GM18873 (cell line): ENCODE measurements around the gene RELN.

Experiments
- ATAC-seq: cut with Tn5 transposase; IDR thresholded peaks from one replicate; pipeline ENCODE4 v1.9.1; 2021; ENCODE audit warnings: mild to moderate bottlenecking, moderate library complexity, moderate number of reproducible peaks; ENCODE audit not compliant: unreplicated experiment, low FRiP score

Gene RELN

DNA sequence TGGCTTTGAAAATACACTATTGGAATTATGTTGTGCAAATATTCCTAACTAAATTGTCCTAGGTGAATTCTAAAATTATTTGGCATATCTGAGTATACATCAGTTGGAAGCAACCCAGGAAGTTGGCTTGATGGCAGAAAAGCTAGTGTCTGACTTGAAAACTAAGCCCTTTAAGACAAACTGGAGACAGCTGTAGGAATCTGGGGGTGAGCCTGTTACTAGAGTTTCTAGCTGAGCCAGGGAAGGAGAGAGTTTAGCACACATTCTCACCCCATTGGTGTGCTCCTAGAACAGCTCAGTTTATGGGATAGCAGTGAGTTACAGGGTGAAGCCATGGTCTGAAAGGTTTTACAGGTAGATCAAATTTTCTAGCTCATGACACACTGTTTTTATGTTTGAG lies 333.2 kb downstream of the RELN start:
- ATAC-seq, result no peak

GRCh38 chr7:103651593-103652377 lies 337.7 kb downstream of the RELN start:
- no peak for ATAC-seq

DNA sequence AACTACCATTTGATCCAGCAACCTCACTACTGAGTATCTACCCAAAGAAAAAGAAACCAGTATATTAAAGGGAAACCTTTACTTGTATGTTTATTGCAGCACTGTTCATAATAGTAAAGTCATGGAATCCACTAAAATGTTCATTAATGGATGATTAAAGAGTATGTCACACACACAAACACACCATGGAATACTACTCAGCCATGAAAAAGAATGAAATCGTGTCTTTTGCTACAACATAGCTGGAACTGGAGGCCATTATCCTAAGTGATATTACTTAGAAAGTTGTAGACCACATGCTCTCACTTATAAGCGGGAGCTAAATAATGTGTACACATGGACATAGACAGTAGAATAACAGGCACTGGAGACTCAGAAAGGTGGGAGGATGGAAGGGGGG lies 340.4 kb downstream of the RELN start:
- ATAC-seq, result no peak

- no peak for ATAC-seq
Measured at GRCh38 chr7:103648135-103648534, 341.3 kb downstream of the RELN start.

- no peak for ATAC-seq
Measured at GRCh38 chr7:103644319-103644718, 345.1 kb downstream of the RELN start.

GRCh38 chr7:103640031-103640779 lies 349.3 kb downstream of the RELN start:
- no peak for ATAC-seq

- ATAC-seq, result no peak
Measured at GRCh38 chr7:103637726-103638125, 351.7 kb downstream of the RELN start.

DNA sequence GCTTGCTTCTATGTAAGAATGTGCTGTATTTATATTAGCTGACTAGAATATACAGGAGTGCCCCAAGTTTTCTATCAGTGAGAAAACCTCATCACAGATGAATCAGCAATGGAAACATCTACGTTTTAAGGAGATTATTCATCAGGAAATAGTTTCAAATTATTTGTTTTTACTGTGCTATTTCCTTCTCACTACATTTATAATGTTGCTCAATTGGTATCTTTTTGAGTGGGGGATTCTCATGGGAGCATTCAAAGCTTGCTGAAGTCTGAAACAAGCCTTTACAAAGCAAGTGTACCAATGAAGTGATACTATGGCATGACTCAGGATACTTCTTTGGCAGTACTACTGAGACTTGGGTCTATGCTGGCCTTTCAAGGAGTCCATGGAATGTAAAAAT lies 352.4 kb downstream of the RELN start:
- ATAC-seq, result no peak

DNA sequence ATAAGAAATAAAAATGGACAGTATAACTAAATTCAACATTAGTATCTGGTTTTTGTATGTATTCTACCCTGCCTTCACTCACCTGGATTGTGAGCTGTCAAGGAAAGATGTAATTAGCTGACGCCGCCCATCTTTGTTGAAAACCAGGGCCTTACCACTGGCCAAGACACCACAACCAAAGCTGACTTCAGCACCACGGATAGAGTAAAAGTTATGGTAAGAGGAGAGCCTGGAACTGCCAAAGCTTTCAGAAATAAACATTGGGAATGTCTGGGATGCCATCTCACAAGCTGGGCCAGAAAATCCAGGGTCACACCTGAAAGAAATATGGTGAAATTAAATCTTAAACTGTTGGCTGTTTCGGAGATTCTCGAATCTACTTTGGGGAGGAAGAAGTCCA lies 353.3 kb downstream of the RELN start:
- ATAC-seq, result no peak

GRCh38 chr7:103632972-103633371 lies 356.5 kb downstream of the RELN start:
- ATAC-seq, result no peak

DNA sequence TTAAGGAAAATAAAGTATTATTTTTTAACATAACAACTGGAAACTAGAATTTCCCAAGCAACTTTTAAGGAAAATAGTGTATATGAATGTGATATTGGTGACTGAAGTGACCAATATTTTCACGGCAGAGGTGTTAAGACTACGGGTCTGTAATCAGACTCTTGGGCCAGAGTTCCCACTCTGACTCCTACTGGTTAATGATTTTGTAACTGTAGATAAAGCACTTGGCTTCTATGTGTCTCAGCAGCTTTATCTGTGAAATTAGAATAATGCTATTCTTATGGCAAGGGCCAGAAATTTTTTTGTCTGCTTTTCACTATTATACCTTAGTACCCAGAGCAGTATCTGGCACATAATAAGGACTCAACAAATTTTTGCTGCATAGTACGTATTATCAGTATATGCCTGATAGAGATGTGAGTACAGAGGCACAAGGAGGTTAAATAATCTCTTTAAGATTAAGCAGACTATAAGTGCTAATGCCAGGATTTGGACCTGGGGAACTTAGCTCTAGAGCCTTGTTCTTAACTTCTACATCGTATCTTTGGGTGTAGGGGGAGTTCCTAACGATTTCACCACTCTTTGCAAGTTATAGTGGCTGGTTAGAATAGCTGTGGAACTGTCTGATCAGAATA lies 357.3 kb downstream of the RELN start:
- no peak for ATAC-seq

- ATAC-seq, result no peak
Measured at GRCh38 chr7:103630318-103630717, 359.1 kb downstream of the RELN start.

DNA sequence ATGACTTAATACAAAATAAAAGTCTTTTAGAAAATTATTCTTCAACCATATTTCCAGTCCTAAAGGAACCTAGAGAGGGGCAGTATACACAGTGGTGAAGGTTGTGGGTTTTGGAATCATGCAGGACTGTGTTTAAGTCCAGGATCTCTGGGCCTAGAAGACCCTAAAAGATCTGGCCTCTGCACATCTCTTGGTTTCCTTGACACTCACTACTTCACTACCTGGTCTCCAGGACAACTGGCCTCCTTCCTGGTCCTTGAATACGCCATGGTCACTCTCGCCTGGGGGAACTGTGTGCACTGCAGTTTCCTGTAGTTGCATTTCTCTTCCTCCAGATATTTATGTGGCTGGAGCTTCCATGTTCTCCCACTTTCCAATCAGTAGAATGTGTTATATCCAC lies 360.7 kb downstream of the RELN start:
- no peak for ATAC-seq

DNA sequence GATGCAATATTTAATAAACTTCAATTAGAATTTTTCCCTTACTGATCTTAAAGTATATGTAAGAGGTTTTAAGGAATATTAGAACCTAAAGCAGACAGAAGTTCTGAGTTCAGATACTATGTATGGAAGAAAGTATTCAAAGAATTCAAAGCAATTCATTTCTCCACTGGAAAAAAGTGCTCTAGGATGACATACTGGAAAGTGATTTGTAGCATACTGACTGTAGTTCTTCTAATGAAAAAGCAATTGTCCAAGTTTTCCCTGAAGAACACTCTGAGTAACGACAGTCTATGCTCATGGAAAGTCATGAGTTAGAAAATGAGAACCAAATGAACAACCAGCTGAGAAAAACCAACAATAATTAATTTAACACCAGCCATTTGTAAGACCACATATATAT lies 362.7 kb downstream of the RELN start:
- no peak for ATAC-seq

GRCh38 chr7:103622274-103622673 lies 367.2 kb downstream of the RELN start:
- no peak for ATAC-seq

GRCh38 chr7:103613655-103614642 lies 375.5 kb downstream of the RELN start:
- no peak for ATAC-seq

GRCh38 chr7:103609778-103610177 lies 379.7 kb downstream of the RELN start:
- ATAC-seq, result no peak

DNA sequence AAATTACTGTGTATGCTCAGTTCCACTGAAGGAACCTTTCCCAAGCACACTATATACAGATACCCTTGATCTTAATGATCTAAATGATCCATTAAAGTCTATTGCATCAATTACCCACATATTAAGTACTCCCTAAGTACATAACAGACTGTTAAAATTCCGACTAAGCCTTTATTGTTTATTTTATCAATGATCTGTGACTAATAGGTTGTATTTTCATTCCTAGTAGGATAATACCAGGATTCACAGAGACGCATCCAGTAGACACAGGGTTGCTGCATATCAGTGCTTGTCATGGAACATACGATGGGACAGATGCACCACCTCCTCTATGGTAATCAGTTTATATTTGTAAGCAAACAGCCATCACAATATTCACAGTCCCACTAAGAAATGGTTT lies 383.8 kb downstream of the RELN start:
- ATAC-seq, result no peak

- ATAC-seq, result no peak
Measured at GRCh38 chr7:103598326-103598905, 391.0 kb downstream of the RELN start.

- no peak for ATAC-seq
Measured at GRCh38 chr7:103597606-103598005, 391.9 kb downstream of the RELN start.
